ENCODE measurements around the gene TTLL3. TPM values are rescaled to one million over a fixed set of nuclear protein-coding genes. Genes with fewer than 3 reads are reported as not detected.
A peak's percentile ranks its signal among the peaks of the same experiment; 100 is the strongest.

The TTLL3 gene
- total and polyA plus RNA-seq, 2 of the 13 experiments (the other 11 are each of a cell fraction or from before 2014, with no cell fraction given) = 9.5 to 51.2 TPM

DNA sequence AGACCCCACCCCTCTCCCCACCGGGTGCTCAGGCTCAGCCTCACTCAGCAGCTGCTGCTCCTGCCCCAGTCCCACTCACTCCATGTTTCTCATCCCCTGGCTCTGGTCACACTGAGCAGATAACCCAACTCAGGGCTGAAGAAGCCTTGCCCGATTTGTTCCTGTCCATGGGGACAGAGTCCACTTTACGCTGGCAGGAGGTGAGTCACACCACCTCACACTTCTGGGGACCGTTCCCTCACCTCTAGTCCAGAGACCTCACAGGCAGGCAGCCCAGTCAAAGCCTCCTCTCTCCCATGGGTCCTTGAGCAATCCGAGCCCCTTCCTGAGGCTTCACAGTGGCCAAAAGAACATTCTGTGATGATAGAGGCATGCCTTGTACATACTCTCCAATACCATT, 68.6 kb downstream of the TTLL3 start (continued):
- TF ChIP-seq USF2 (IDR thresholded peaks at IDR 0.05; ENCODE audit: low read depth, low read length) = no peak
- TF ChIP-seq USF2 (CRISPR knock-in tag; IDR thresholded peaks at IDR 0.05; ENCODE audit: borderline replicate concordance) = no peak
- no peak; the same call in 1 of the 2 replicates for TF ChIP-seq MAZ (IDR thresholded peaks at IDR 0.05; ENCODE audit: borderline replicate concordance, low read depth, low read length)
- peak; percentile 54; the same call in 1 of the 2 replicates for TF ChIP-seq MAZ (CRISPR knock-in tag; IDR thresholded peaks at IDR 0.05; ENCODE audit: low read depth)
- TF ChIP-seq MTA1 (CRISPR knock-in tag; IDR thresholded peaks at IDR 0.05; ENCODE audit: borderline replicate concordance) = peak; percentile 71
- TF ChIP-seq HNRNPH1 (optimal IDR thresholded peaks at IDR 0.05; ENCODE audit: low read depth, low read length) = no peak
- peak; percentile 65 for TF ChIP-seq POLR2G (IDR thresholded peaks at IDR 0.05; ENCODE audit: low read depth, low read length)
- no peak for TF ChIP-seq ZNF460 (CRISPR knock-in tag; IDR thresholded peaks at IDR 0.05; ENCODE audit: borderline replicate concordance)
- TF ChIP-seq ELK4 (CRISPR knock-in tag; IDR thresholded peaks at IDR 0.05; ENCODE audit: borderline replicate concordance) = no peak
- TF ChIP-seq NPAS2 (CRISPR knock-in tag; IDR thresholded peaks at IDR 0.05; ENCODE audit: borderline replicate concordance) = no peak
- no peak for TF ChIP-seq FOXM1 (CRISPR knock-in tag; IDR thresholded peaks at IDR 0.05)
- TF ChIP-seq ASH2L (IDR thresholded peaks at IDR 0.05; ENCODE audit: insufficient read length, low read depth, low read length) = peak; percentile 53
- peak in 1 of 2 experiments; percentile 30; a peak in 1 of 4 replicates for TF ChIP-seq KLF16 (CRISPR knock-in tag; IDR thresholded peaks at IDR 0.05)
- no peak for TF ChIP-seq PHF5A (CRISPR knock-in tag; IDR thresholded peaks at IDR 0.05; ENCODE audit: low read depth, unreplicated experiment)
- TF ChIP-seq, protein P1, sequence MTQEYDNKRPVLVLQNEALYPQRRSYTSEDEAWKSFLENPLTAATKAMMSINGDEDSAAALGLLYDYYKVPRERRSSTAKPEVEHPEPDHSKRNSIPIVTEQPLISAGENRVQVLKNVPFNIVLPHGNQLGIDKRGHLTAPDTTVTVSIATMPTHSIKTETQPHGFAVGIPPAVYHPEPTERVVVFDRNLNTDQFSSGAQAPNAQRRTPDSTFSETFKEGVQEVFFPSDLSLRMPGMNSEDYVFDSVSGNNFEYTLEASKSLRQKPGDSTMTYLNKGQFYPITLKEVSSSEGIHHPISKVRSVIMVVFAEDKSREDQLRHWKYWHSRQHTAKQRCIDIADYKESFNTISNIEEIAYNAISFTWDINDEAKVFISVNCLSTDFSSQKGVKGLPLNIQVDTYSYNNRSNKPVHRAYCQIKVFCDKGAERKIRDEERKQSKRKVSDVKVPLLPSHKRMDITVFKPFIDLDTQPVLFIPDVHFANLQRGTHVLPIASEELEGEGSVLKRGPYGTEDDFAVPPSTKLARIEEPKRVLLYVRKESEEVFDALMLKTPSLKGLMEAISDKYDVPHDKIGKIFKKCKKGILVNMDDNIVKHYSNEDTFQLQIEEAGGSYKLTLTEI (CRISPR knock-in tag; conservative IDR thresholded peaks at IDR 0.05) = no peak
- TF ChIP-seq, protein P2, sequence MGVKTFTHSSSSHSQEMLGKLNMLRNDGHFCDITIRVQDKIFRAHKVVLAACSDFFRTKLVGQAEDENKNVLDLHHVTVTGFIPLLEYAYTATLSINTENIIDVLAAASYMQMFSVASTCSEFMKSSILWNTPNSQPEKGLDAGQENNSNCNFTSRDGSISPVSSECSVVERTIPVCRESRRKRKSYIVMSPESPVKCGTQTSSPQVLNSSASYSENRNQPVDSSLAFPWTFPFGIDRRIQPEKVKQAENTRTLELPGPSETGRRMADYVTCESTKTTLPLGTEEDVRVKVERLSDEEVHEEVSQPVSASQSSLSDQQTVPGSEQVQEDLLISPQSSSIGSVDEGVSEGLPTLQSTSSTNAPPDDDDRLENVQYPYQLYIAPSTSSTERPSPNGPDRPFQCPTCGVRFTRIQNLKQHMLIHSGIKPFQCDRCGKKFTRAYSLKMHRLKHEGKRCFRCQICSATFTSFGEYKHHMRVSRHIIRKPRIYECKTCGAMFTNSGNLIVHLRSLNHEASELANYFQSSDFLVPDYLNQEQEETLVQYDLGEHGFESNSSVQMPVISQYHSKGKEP (CRISPR knock-in tag; IDR thresholded peaks at IDR 0.05) = no peak
- no peak for TF ChIP-seq TAF15 (IDR thresholded peaks at IDR 0.05; ENCODE audit: low read depth, low read length, poor library complexity, severe bottlenecking)
- 0 out of 2 replicates have a peak, but pooled peaks have one; percentile 35 for TF ChIP-seq ZMYM4 (CRISPR knock-in tag; IDR thresholded peaks at IDR 0.05)
- TF ChIP-seq, protein P3, sequence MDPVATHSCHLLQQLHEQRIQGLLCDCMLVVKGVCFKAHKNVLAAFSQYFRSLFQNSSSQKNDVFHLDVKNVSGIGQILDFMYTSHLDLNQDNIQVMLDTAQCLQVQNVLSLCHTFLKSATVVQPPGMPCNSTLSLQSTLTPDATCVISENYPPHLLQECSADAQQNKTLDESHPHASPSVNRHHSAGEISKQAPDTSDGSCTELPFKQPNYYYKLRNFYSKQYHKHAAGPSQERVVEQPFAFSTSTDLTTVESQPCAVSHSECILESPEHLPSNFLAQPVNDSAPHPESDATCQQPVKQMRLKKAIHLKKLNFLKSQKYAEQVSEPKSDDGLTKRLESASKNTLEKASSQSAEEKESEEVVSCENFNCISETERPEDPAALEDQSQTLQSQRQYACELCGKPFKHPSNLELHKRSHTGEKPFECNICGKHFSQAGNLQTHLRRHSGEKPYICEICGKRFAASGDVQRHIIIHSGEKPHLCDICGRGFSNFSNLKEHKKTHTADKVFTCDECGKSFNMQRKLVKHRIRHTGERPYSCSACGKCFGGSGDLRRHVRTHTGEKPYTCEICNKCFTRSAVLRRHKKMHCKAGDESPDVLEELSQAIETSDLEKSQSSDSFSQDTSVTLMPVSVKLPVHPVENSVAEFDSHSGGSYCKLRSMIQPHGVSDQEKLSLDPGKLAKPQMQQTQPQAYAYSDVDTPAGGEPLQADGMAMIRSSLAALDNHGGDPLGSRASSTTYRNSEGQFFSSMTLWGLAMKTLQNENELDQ (CRISPR knock-in tag; IDR thresholded peaks at IDR 0.05; ENCODE audit: borderline replicate concordance) = no peak
- no peak for TF ChIP-seq ZNF101 (CRISPR knock-in tag; IDR thresholded peaks at IDR 0.05; ENCODE audit: borderline replicate concordance, low read depth)
- TF ChIP-seq ZBTB1 (CRISPR knock-in tag; IDR thresholded peaks at IDR 0.05; ENCODE audit: borderline replicate concordance) = no peak

All from HepG2 (cell line).